Hypothalamus (tissue), 51 donors: ENCODE data around the gene TBC1D5.
"Not testable (repeated sequence)": the region's sequence is repeated elsewhere in the genome, so short reads cannot be mapped to it uniquely, and the experiment has no call there.

Experiments
- DNase-seq, 51 donors: peaks; one replicate each; lab custom pipeline; 2025; lab: John Stamatoyannopoulos, UW

TBC1D5 gene

GRCh38 chr3:17649748-17650147 lies 92.7 kb downstream of the TBC1D5 start:
- DNase-seq, result not testable (repeated sequence)

DNA sequence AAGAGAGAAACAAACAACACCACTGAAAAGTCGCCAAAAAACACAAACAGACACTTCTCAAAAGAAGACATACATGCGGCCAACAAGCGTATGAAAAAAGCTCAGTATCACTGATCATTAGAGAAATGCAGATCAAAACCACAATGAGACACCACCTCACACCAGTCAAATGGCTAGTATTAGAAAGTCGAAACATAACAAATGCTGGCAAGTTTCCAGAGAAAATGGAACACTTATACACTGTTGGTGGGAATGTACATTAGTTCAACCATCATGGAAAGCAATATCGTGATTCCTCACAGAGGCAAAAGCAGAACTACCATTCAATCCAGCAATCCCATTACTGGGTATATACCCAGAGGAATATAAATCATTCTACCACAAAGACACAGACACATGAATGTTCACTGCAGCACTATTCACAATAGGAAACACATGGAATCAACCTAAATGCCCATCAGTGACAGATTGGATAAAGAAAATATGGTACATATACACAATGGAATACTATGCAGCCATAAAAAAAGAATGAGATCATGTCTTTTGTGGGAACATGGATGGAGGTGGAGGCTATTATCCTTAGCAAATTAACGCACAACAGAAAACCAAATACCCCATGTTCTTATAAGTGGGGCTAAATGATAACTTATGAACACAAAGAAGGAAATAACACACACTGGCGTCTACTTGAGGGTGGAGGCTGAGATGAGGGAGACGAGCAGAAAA lies 93.6 kb downstream of the TBC1D5 start:
- not testable (repeated sequence) for DNase-seq

GRCh38 chr3:17645074-17645698 lies 97.2 kb downstream of the TBC1D5 start:
- DNase-seq, result peak in 6 of 51 donors; percentile 6 to 73 (median 18)

DNA sequence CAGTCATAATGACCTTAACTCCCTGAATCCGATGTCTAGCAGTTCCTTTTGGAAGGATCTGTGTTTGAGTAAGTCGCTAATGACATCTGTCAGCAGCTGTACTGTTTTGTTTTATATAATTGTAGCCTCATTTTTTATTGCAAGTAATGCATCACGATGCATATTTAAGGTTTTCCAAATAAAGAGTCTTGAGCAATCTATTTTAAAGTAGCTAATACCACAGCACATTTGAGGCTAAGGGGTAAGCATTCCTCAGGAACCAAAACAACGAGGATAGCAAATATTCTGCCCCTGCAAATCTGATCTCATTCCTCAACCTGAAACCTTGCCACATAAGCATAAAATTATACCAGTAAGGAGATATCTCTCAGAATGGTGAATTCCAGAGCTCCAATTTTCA lies 98.7 kb downstream of the TBC1D5 start:
- DNase-seq, result no peak

- DNase-seq, result no peak
These were observed 100.0 kb downstream of the TBC1D5 start for GRCh38 chr3:17642474-17642873.

- DNase-seq, result no peak
These were observed 102.0 kb downstream of the TBC1D5 start for GRCh38 chr3:17640466-17640865.

DNA sequence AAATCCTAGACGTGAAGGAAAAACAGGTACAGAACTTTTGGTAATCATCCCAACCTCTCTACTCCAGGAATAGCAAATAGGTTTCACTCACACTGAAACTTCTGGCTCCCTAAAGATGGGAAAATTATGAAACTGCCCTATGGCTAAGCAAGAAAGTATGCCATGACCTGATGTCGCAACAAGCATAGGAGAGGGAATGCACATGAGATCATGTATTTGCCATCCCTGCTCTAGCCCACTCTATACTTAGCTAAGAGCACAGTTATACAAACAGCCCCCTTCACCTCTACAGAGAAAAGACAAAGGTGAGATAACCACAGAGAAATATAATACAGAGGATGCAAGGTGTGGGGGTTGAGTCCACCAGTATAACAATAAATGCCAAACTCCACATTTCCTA lies 102.7 kb downstream of the TBC1D5 start:
- no peak for DNase-seq

- DNase-seq, result no peak
These were observed 103.2 kb downstream of the TBC1D5 start for GRCh38 chr3:17639257-17639656.

DNA sequence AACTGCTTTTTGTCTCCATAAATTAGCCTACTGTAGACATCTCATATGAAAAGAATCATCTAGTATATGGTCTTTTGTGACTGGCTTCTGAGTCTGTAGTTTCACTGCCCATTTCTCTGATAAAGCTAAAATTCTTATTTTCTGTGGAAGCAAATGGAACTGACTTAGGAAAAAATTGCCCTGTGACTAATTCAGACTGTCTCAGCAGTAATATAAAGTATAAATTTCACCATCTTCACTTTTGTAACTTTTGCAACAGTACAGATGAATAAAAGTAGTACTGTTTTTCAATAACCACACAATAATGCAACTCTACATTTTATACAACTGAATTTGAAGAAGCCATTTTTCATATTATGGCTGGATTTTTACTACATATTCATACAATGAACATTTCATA lies 104.1 kb downstream of the TBC1D5 start:
- DNase-seq, result no peak

- not testable (repeated sequence) for DNase-seq
These were observed 106.8 kb downstream of the TBC1D5 start for GRCh38 chr3:17635675-17636074.

DNA sequence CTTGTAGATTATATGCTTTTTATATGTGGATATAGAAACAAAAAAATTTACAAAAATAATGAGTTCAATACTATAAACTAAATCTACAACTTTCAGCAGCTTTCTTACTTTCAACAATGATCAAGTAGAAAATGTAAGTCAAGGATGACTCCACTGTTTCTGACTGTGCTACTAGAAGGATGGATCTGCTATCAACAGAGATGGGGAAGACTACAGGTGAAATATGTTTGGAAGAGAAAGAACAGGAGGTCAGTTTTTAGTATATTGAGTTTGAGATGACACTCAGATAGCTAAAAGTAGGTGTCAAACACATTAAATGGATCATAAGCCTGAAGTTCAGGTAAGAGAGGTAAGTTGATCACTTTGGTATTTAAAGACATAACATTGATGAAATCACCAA lies 107.5 kb downstream of the TBC1D5 start:
- DNase-seq, result no peak

GRCh38 chr3:17634201-17634600 lies 108.2 kb downstream of the TBC1D5 start:
- DNase-seq, result no peak

GRCh38 chr3:17632401-17633100 lies 109.9 kb downstream of the TBC1D5 start:
- no peak for DNase-seq

DNA sequence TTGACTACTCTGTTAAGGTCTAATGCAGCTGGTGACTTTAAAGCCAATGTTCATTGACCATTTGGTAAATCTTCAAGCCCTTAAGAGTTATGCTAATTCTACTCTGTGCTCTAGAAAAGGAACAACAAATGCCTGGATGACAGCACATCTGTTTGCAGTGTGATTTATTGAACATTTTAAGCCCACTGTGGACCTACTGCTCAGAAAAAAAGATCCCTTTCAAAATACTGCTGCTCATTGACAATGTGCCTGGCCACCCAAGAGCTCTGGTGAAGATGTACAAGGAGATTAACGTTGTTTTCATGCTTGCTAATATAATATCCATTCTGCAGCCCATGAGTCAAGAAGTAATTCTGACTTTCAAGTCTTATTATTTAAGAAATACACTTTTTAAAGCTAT lies 110.8 kb downstream of the TBC1D5 start:
- DNase-seq, result no peak

GRCh38 chr3:17629400-17629799 lies 113.0 kb downstream of the TBC1D5 start:
- no peak for DNase-seq

DNA sequence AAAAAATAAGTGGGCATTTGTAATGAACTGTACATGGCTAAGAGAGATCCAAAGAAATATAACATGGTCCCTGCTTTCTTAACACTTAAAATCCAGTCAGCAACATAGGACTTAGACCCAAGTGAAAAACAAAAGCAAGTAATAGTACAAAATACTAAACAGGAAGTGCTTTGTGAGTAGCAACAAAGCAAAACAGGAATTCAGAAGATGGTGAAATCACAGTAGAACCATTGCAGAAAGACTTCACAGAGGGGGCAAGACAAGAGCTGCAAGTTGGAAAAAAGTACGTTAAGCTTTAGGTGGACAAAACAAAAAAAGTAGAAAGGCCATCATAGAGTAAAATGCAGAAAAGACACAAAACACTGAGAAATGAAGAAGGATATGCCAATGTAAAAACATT lies 116.0 kb downstream of the TBC1D5 start:
- DNase-seq, result no peak

- DNase-seq, result no peak
These were observed 117.3 kb downstream of the TBC1D5 start for GRCh38 chr3:17625133-17625532.

DNA sequence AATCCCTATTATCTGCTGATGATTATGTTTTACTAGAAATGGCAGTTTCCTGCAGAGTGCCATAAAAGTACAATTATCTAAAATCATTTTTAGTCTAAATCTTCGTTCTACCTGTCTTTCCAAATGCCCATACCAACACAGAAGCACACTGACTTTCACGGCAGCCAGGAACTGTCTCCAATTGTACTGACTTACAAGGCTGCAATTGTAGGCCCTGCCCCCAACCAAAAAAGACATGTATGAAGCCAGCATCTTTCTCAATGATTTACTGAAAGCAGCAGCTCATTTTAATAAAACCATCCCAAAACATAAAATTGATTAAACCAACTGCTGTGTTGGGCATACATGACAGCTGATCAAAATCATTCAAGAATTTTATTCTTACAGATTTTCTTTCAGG lies 119.0 kb downstream of the TBC1D5 start:
- DNase-seq, result peak in 20 of 51 donors; percentile 1 to 55 (median 24)

DNA sequence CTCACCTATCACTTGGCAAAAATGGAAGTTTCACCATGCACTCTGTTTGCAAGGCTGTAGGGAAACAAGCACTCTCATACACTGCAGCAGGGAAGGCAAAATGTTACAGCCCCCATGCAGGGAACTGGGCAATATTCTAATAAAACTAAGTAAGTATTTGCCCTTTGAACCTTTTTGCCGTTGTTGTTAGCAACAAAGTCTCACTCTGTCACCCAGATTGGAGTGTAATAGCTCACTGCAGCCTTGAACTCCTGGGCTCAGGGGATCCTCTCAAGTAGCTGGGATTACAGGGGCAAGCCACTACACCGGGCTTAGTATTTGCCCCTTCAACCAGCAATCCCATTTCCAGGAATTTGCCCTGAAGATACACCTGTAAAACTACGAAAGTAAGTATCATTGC lies 122.5 kb downstream of the TBC1D5 start:
- no peak for DNase-seq

DNA sequence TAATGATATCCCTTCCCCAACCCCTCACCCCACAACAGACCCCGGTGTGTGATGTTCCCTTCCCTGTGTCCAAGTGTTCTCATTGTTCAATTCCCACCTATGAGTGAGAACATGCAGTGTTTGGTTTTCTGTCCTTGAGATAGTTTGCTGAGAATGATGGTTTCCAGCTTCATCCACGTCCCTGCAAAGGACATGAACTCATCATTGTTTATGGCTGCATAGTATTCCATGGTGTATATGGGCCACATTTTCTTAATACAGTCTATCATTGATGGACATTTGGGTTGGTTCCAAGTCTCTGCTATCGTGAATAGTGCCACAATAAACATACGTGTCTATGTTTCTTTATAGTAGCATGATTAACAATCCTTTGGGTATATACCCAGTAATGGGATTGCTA lies 129.4 kb downstream of the TBC1D5 start:
- not testable (repeated sequence) for DNase-seq

GRCh38 chr3:17607905-17608304 lies 134.5 kb downstream of the TBC1D5 start:
- no peak for DNase-seq

- DNase-seq, result no peak
These were observed 136.5 kb downstream of the TBC1D5 start for GRCh38 chr3:17605934-17606333.
